ENCODE measurements around the gene SAFB2. TPM values are rescaled to one million over a fixed set of nuclear protein-coding genes. Genes with fewer than 3 reads are reported as not detected.

The SAFB2 gene
- polyA plus RNA-seq, 1 of the 3 experiments (the other 2 are of a cell fraction), result 37.7 TPM

GRCh38 chr19:5564930-5565329 lies 57.6 kb downstream of the SAFB2 start (continued):
- TF ChIP-seq PBX3 (IDR thresholded peaks at IDR 0.05), result no peak
- no peak for TF ChIP-seq USF2 (IDR thresholded peaks at IDR 0.05; ENCODE audit: borderline replicate concordance, low read depth, low read length)
- no peak for TF ChIP-seq FOSL2 (IDR thresholded peaks at IDR 0.05; ENCODE audit: borderline replicate concordance, low read depth)

GRCh38 chr19:5563935-5564612 lies 58.5 kb downstream of the SAFB2 start:
- no peak overlapping the region for H3K27ac ChIP-seq (ENCODE audit: low read depth in 2 of 2, low read length in 1 of 2)
- no peaks in the 10 kb centered on the region; a peak in 1 of 4 replicates for H3K4me1 ChIP-seq (ENCODE audit: control insufficient read depth in 1 of 2, insufficient read depth in 2 of 2, low read depth in 1 of 2, low read length in 1 of 2)
- H4K20me1 ChIP-seq (ENCODE audit: insufficient read depth), result no peaks in the 10 kb centered on the region
- no peaks in the 10 kb centered on the region for H3K79me2 ChIP-seq (ENCODE audit: insufficient read depth)
- 20% methylated on average over 13 of the region's 14 CpGs for WGBS (ENCODE audit: low lambda C conversion rate)
- no peaks in the 10 kb centered on the region for H3K36me3 ChIP-seq (replicated peaks in 1 of 2; ENCODE audit: control insufficient read depth in 1 of 2, insufficient read depth in 2 of 2, low read length in 1 of 2)
- H3K9me3 ChIP-seq, result no peaks in the 10 kb centered on the region
- DNase-seq, result peak; percentile 60
- H3K4me3 ChIP-seq (ENCODE audit: low read depth in 2 of 2, low read length in 1 of 2), result no peak overlapping the region
- no peaks in the 10 kb centered on the region for H3K9me2 ChIP-seq
- no peak overlapping the region for H3K9ac ChIP-seq
- no peak overlapping the region; the same call in 1 of the 2 replicates for H3K4me2 ChIP-seq
- H3K27me3 ChIP-seq (ENCODE audit: insufficient read depth), result peaks cover 28% of the 10 kb centered on the region
- no peak overlapping the region for H2AFZ ChIP-seq (ENCODE audit: low read depth)
- H3F3A ChIP-seq (replicated peaks; ENCODE audit: insufficient read depth), result no peaks in the 10 kb centered on the region
- CTCF ChIA-PET, result interaction anchor here (0.9 to 1.6 kb wide), 8 partner anchors 10 to 516 kb away, joined by 3 to 8 read pairs (median 4); no protein-coding TSS in a partner anchor
- POLR2A ChIA-PET, result no interaction called here
- TF ChIP-seq FOXJ3 (CRISPR knock-in tag; IDR thresholded peaks at IDR 0.05) (no peak), CTCF (IDR thresholded peaks at IDR 0.05) (no peak), FOSL2 (IDR thresholded peaks at IDR 0.05; ENCODE audit: borderline replicate concordance, low read depth) (no peak), ZBTB33 (IDR thresholded peaks at IDR 0.05; ENCODE audit: borderline replicate concordance, low read depth) (no peak), RCOR1 (IDR thresholded peaks at IDR 0.05; ENCODE audit: low read length) (no peak), RFX5 (IDR thresholded peaks at IDR 0.05; ENCODE audit: low read length) (no peak), NFIC (IDR thresholded peaks at IDR 0.05; ENCODE audit: borderline replicate concordance) (no peak), REST (IDR thresholded peaks at IDR 0.05; ENCODE audit: low read depth, low read length) (no peak), GABPA (IDR thresholded peaks at IDR 0.05; ENCODE audit: low read depth) (no peak), USF1 (IDR thresholded peaks at IDR 0.05; ENCODE audit: borderline replicate concordance, low read depth) (no peak), TCF12 (IDR thresholded peaks at IDR 0.05) (no peak), FOXM1 (IDR thresholded peaks at IDR 0.05; ENCODE audit: low read depth) (no peak), EP300 (IDR thresholded peaks at IDR 0.05; ENCODE audit: borderline replicate concordance in 1 of 2, low read depth in 1 of 2, low read length in 1 of 2) (no peak), GATA2 (CRISPR knock-in tag; IDR thresholded peaks at IDR 0.05) (no peak), IRF3 (IDR thresholded peaks at IDR 0.05; ENCODE audit: low read depth, low read length) (no peak)
